Measurements from ENCODE around the gene RFESD.

Gene RFESD

DNA sequence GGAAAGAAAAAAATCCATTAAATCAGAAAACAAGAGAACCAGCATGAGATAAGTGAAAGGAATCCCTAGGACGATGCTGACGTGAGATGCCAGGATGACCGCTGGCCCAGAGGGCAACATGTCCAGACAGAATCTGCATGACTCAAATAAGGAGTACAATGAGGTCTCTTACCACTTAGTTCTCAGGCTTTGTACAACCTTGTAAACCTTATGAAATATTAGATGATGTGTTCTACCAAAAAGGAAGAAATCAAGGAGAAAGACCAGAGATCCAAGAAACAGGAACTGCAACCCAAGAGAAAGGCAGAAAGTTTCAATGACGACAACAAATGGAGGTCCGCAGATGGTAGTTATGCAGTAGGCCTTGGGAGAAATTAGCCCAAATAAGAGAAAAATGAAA lies 29.5 kb upstream of the RFESD start:
- peaks cover 8 to 13% of the 10 kb centered on the region in 2 donors for H3K27me3 ChIP-seq (ENCODE audit: control insufficient read depth in 1 of 2, insufficient read depth in 2 of 2, low read length in 2 of 2)
- H3K9me3 ChIP-seq (ENCODE audit: control insufficient read depth in 1 of 2, low read length in 2 of 2), result peaks cover 0 to 3% of the 10 kb centered on the region in 2 donors
- H3K27ac ChIP-seq (ENCODE audit: low read depth, low read length), result no peak overlapping the region
- H3K4me3 ChIP-seq (ENCODE audit: low read depth in 1 of 2, low read length in 2 of 2), result no peak overlapping the region
- peaks cover 11 to 22% of the 10 kb centered on the region in 2 donors for H3K4me1 ChIP-seq (ENCODE audit: control insufficient read depth in 1 of 2, insufficient read depth in 2 of 2, low read length in 2 of 2)
- H3K9ac ChIP-seq (ENCODE audit: low read depth in 1 of 2, low read length in 2 of 2), result no peak overlapping the region
- H3K36me3 ChIP-seq (ENCODE audit: control insufficient read depth in 1 of 2, insufficient read depth in 2 of 2, low read length in 2 of 2), result no peaks in the 10 kb centered on the region

DNA sequence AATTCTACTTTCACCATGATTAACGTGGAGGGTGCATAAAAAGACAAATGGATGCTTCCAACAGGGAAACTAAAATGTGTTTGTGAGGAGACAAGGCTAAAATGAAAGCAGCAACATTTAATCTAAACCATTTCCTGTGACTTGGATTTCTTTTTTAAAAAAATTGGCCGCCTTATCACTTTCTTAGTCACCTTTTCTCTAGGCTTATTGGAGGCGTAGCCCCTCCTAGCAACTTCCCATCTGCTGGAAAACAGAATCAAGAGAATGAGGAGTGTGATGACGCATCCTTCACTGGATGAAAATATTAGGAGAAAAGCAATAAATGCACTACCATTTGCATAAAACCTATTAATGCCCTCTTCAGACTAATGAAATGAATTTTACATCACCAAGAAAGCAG lies 27.5 kb upstream of the RFESD start:
- H3K4me3 ChIP-seq (ENCODE audit: low read depth in 1 of 2, low read length in 2 of 2), result peak overlapping the region; percentile 75 to 76
- H3K4me1 ChIP-seq (ENCODE audit: control insufficient read depth in 1 of 2, insufficient read depth in 2 of 2, low read length in 2 of 2), result peaks cover 11 to 22% of the 10 kb centered on the region in 2 donors
- no peak overlapping the region for H3K27ac ChIP-seq (ENCODE audit: low read depth, low read length)
- no peaks in the 10 kb centered on the region for H3K9me3 ChIP-seq (ENCODE audit: control insufficient read depth in 1 of 2, low read length in 2 of 2)
- H3K9ac ChIP-seq (ENCODE audit: low read depth in 1 of 2, low read length in 2 of 2), result no peak overlapping the region
- no peaks in the 10 kb centered on the region for H3K36me3 ChIP-seq (ENCODE audit: control insufficient read depth in 1 of 2, insufficient read depth in 2 of 2, low read length in 2 of 2)
- H3K27me3 ChIP-seq (ENCODE audit: control insufficient read depth in 1 of 2, insufficient read depth in 2 of 2, low read length in 2 of 2), result peaks cover 8 to 13% of the 10 kb centered on the region in 2 donors

GRCh38 chr5:95619514-95620029 lies 27.0 kb upstream of the RFESD start:
- Histone ChIP-seq H3K27me3 (ENCODE audit: control insufficient read depth in 1 of 2, insufficient read depth in 2 of 2, low read length in 2 of 2) (peaks cover 8 to 13% of the 10 kb centered on the region in 2 donors), H3K36me3 (ENCODE audit: control insufficient read depth in 1 of 2, insufficient read depth in 2 of 2, low read length in 2 of 2) (no peaks in the 10 kb centered on the region), H3K4me1 (ENCODE audit: control insufficient read depth in 1 of 2, insufficient read depth in 2 of 2, low read length in 2 of 2) (peaks cover 11 to 22% of the 10 kb centered on the region in 2 donors), H3K9ac (ENCODE audit: low read depth in 1 of 2, low read length in 2 of 2) (peak overlapping the region; percentile 48 to 49), H3K9me3 (ENCODE audit: control insufficient read depth in 1 of 2, low read length in 2 of 2) (no peaks in the 10 kb centered on the region), H3K4me3 (ENCODE audit: low read depth in 1 of 2, low read length in 2 of 2) (peak overlapping the region; percentile 75 to 76), H3K27ac (ENCODE audit: low read depth, low read length) (no peak overlapping the region)

DNA sequence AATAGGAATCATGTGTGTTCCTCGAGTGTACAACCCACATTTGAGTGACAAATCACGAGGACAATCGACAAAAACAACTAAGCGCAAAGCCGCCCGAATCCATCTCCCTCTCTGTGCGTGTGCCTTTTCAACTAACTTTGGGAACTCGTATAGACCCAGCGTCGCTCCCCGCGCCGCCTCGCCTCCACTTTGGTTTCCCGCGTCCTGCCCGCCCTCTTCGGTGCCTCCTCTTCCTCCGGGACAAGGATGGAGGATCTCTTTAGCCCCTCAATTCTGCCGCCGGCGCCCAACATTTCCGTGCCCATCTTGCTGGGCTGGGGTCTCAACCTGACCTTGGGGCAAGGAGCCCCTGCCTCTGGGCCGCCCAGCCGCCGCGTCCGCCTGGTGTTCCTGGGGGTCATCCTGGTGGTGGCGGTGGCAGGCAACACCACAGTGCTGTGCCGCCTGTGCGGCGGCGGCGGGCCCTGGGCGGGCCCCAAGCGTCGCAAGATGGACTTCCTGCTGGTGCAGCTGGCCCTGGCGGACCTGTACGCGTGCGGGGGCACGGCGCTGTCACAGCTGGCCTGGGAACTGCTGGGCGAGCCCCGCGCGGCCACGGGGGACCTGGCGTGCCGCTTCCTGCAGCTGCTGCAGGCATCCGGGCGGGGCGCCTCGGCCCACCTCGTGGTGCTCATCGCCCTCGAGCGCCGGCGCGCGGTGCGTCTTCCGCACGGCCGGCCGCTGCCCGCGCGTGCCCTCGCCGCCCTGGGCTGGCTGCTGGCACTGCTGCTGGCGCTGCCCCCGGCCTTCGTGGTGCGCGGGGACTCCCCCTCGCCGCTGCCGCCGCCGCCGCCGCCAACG lies 26.3 kb upstream of the RFESD start, which contains the start of gene GPR150:
Gene GPR150, plus strand, starts transcription at position 58 of the 840 bp plus-strand sequence. Its CDS starts 189 bp downstream, at position 247.
- H3K9me3 ChIP-seq (ENCODE audit: control insufficient read depth in 1 of 2, low read length in 2 of 2), result no peaks in the 10 kb centered on the region
- peaks cover 8 to 13% of the 10 kb centered on the region in 2 donors for H3K27me3 ChIP-seq (ENCODE audit: control insufficient read depth in 1 of 2, insufficient read depth in 2 of 2, low read length in 2 of 2)
- peaks cover 11 to 22% of the 10 kb centered on the region in 2 donors for H3K4me1 ChIP-seq (ENCODE audit: control insufficient read depth in 1 of 2, insufficient read depth in 2 of 2, low read length in 2 of 2)
- no peak within 1 kb of the TSS for H3K27ac ChIP-seq (ENCODE audit: low read depth, low read length)
- peak within 1 kb of the TSS; percentile 75 to 76 for H3K4me3 ChIP-seq (ENCODE audit: low read depth in 1 of 2, low read length in 2 of 2)
- peak within 1 kb of the TSS; percentile 48 to 49 for H3K9ac ChIP-seq (ENCODE audit: low read depth in 1 of 2, low read length in 2 of 2)
- H3K36me3 ChIP-seq (ENCODE audit: control insufficient read depth in 1 of 2, insufficient read depth in 2 of 2, low read length in 2 of 2), result no peaks in the 10 kb centered on the region

- Histone ChIP-seq H3K4me1 (ENCODE audit: control insufficient read depth in 1 of 2, insufficient read depth in 2 of 2, low read length in 2 of 2) (peaks cover 11 to 22% of the 10 kb centered on the region in 2 donors), H3K36me3 (ENCODE audit: control insufficient read depth in 1 of 2, insufficient read depth in 2 of 2, low read length in 2 of 2) (no peaks in the 10 kb centered on the region), H3K27me3 (ENCODE audit: control insufficient read depth in 1 of 2, insufficient read depth in 2 of 2, low read length in 2 of 2) (peaks cover 8 to 13% of the 10 kb centered on the region in 2 donors), H3K9me3 (ENCODE audit: control insufficient read depth in 1 of 2, low read length in 2 of 2) (no peaks in the 10 kb centered on the region), H3K9ac (ENCODE audit: low read depth in 1 of 2, low read length in 2 of 2) (peak overlapping the region; percentile 16 to 17), H3K4me3 (ENCODE audit: low read depth in 1 of 2, low read length in 2 of 2) (peak overlapping the region; percentile 45 to 71), H3K27ac (ENCODE audit: low read depth, low read length) (no peak overlapping the region)
Measured at GRCh38 chr5:95620870-95621838, 25.4 kb upstream of the RFESD start.

DNA sequence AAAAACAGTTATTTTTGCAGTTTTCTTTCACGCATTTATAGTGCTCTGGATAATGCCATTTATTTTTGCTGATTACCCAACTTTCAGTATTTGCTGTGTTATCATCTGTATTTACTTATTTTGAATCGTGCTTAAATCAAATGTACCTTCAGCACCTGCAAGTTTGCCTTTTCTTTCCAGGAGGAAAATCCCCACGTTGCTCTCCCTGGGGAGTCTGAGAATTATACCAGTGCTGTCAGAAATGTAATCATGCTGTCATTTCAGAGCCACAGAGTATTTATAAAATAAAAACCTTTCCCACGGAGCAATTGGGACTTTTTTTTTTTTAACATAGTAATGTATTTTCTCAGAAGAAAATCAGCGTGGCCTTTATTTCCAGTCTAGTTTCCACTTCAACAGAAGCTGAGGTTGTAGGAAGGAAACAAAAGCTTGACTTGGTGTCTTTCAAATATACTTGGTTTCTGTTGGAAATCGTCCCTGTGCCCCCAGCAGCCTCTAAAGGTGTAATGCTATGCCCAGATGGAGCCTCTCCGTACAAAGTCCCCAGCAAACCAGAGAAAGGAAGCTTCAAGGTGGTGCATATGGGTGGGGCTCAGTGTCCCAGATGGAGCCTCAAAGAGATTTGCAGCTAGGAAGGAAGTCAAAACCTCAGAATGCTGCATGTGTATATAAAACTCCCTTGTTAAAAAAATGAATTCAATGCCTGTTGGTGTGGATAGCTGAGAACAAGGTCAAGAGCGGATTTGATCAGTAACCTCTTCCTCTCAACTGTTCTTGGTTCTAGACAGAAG lies 24.5 kb upstream of the RFESD start:
- Histone ChIP-seq H3K9me3 (ENCODE audit: control insufficient read depth in 1 of 2, low read length in 2 of 2) (no peaks in the 10 kb centered on the region), H3K27ac (ENCODE audit: low read depth, low read length) (no peak overlapping the region), H3K36me3 (ENCODE audit: control insufficient read depth in 1 of 2, insufficient read depth in 2 of 2, low read length in 2 of 2) (no peaks in the 10 kb centered on the region), H3K4me3 (ENCODE audit: low read depth in 1 of 2, low read length in 2 of 2) (no peak overlapping the region), H3K27me3 (ENCODE audit: control insufficient read depth in 1 of 2, insufficient read depth in 2 of 2, low read length in 2 of 2) (peaks cover 8 to 13% of the 10 kb centered on the region in 2 donors), H3K4me1 (ENCODE audit: control insufficient read depth in 1 of 2, insufficient read depth in 2 of 2, low read length in 2 of 2) (peaks cover 11 to 22% of the 10 kb centered on the region in 2 donors), H3K9ac (ENCODE audit: low read depth in 1 of 2, low read length in 2 of 2) (no peak overlapping the region)

DNA sequence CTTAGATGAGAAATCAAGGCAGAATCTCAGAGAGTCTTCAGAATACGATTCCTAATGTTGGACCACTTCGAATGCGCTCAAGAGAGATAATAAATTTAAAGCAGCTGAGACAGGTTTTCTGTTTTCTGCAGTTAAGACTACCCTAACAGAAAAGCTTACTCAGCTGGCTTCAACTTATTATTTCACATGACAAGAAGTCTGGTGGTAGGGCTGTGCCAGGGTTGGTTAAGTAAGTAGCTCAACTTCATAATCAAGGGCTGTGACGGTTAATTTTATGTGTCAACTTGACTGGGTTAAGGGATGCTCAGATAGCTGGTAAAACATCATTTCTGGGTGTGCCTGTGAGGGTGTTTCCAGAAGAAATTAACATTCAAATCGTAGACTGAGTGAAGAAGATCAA lies 22.9 kb upstream of the RFESD start:
- Histone ChIP-seq H3K4me3 (ENCODE audit: low read depth in 1 of 2, low read length in 2 of 2) (no peak overlapping the region), H3K4me1 (ENCODE audit: control insufficient read depth in 1 of 2, insufficient read depth in 2 of 2, low read length in 2 of 2) (peaks cover 11 to 27% of the 10 kb centered on the region in 2 donors), H3K27me3 (ENCODE audit: control insufficient read depth in 1 of 2, insufficient read depth in 2 of 2, low read length in 2 of 2) (peaks cover 8 to 13% of the 10 kb centered on the region in 2 donors), H3K9me3 (ENCODE audit: control insufficient read depth in 1 of 2, low read length in 2 of 2) (no peaks in the 10 kb centered on the region), H3K9ac (ENCODE audit: low read depth in 1 of 2, low read length in 2 of 2) (no peak overlapping the region), H3K36me3 (ENCODE audit: control insufficient read depth in 1 of 2, insufficient read depth in 2 of 2, low read length in 2 of 2) (no peaks in the 10 kb centered on the region), H3K27ac (ENCODE audit: low read depth, low read length) (no peak overlapping the region)

DNA sequence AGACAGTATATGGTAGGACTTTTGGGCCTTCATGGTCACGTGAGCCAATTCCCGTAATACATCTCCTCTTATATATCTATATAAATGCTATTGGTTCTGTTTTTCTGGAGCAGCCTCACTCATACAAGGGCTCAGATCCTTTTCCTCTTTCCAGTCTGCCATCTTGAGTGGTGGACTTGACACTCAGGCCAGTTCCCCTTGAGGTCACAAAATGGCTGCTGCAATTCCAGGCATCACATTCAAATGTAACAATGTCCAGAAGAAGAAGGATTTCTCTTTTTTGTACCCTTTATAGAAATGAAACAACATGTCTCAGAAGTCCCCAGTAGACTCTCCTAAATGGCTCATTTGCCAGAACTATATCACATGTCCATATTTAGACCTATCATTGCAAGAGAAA lies 22.2 kb upstream of the RFESD start:
- Histone ChIP-seq H3K36me3 (ENCODE audit: control insufficient read depth in 1 of 2, insufficient read depth in 2 of 2, low read length in 2 of 2) (no peaks in the 10 kb centered on the region), H3K27ac (ENCODE audit: low read depth, low read length) (no peak overlapping the region), H3K4me3 (ENCODE audit: low read depth in 1 of 2, low read length in 2 of 2) (no peak overlapping the region), H3K9me3 (ENCODE audit: control insufficient read depth in 1 of 2, low read length in 2 of 2) (no peaks in the 10 kb centered on the region), H3K27me3 (ENCODE audit: control insufficient read depth in 1 of 2, insufficient read depth in 2 of 2, low read length in 2 of 2) (peaks cover 7 to 8% of the 10 kb centered on the region in 2 donors), H3K9ac (ENCODE audit: low read depth in 1 of 2, low read length in 2 of 2) (no peak overlapping the region), H3K4me1 (ENCODE audit: control insufficient read depth in 1 of 2, insufficient read depth in 2 of 2, low read length in 2 of 2) (peaks cover 11 to 24% of the 10 kb centered on the region in 2 donors)

DNA sequence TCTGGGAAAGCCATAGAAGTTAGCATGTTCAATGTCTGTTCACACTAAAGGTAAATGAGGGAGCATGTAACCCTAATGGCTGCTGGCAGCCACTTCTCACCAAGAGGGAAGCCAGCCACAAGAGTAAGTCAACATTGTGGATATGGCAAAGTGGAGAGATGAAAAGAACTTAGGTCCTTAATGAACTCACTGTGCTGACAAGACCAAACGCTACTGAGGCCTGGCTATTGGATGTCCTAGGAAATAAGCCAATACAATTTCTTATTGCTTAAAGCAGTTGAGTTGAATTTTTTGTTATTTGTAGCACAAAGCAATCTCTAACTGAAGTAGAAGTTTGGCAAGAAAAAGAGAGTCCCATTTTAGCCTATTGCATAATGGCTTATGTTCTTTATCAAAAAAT lies 19.9 kb upstream of the RFESD start:
- no peak overlapping the region for H3K27ac ChIP-seq (ENCODE audit: low read depth, low read length)
- H3K9me3 ChIP-seq (ENCODE audit: control insufficient read depth in 1 of 2, low read length in 2 of 2), result no peaks in the 10 kb centered on the region
- H3K4me3 ChIP-seq (ENCODE audit: low read depth in 1 of 2, low read length in 2 of 2), result no peak overlapping the region
- H3K9ac ChIP-seq (ENCODE audit: low read depth in 1 of 2, low read length in 2 of 2), result no peak overlapping the region
- H3K36me3 ChIP-seq (ENCODE audit: control insufficient read depth in 1 of 2, insufficient read depth in 2 of 2, low read length in 2 of 2), result no peaks in the 10 kb centered on the region
- no peaks in the 10 kb centered on the region for H3K27me3 ChIP-seq (ENCODE audit: control insufficient read depth in 1 of 2, insufficient read depth in 2 of 2, low read length in 2 of 2)
- H3K4me1 ChIP-seq (ENCODE audit: control insufficient read depth in 1 of 2, insufficient read depth in 2 of 2, low read length in 2 of 2), result peaks cover 7 to 8% of the 10 kb centered on the region in 2 donors

Measured in duodenal mucosa (tissue), 2 donors.